ENCODE data around the gene PCDHGB1.
"Not testable (repeated sequence)": the region's sequence is repeated elsewhere in the genome, so short reads cannot be mapped to it uniquely, and the experiment has no call there.

PCDHGB1 gene

GRCh38 chr5:141349917-141350619 lies at the start of gene PCDHGB1:
TSS of gene PCDHGB1 (plus strand) at chr5:141350099. CDS start at chr5:141350261, 162 bp downstream.
- TF ChIP-seq FOXM1 (IDR thresholded peaks at IDR 0.05; ENCODE audit: borderline replicate concordance) (no peak), ARNT (IDR thresholded peaks at IDR 0.05) (no peak), TARDBP (IDR thresholded peaks at IDR 0.05) (no peak), PKNOX1 (IDR thresholded peaks at IDR 0.05) (no peak), LEF1 (IDR thresholded peaks at IDR 0.05; ENCODE audit: borderline replicate concordance) (no peak), L3MBTL2 (conservative IDR thresholded peaks at IDR 0.05) (no peak), CTBP1 (IDR thresholded peaks at IDR 0.05; ENCODE audit: borderline replicate concordance) (no peak), NFRKB (IDR thresholded peaks at IDR 0.05) (no peak)
- peak; percentile 51 for DNase-seq (ENCODE audit: extremely low spot score)
- ChIA-PET POLR2A (no interaction called here), CTCF (interaction anchor here (0.7 kb wide), 1 partner anchor 206 kb away, joined by 3 read pairs; no protein-coding TSS in a partner anchor)

GRCh38 chr5:141303756-141304155 lies 46.1 kb upstream of the PCDHGB1 start, which contains the start of gene SLC25A2:
TSS of gene SLC25A2 (minus strand) at chr5:141304049. CDS start at chr5:141303865, 184 bp downstream.
- DNase-seq (ENCODE audit: extremely low spot score), result no peak
- TF ChIP-seq LEF1 (IDR thresholded peaks at IDR 0.05; ENCODE audit: borderline replicate concordance) (no peak), ZNF384 (IDR thresholded peaks at IDR 0.05) (no peak), L3MBTL2 (conservative IDR thresholded peaks at IDR 0.05) (no peak), SUZ12 (IDR thresholded peaks at IDR 0.05) (no peak), BHLHE40 (IDR thresholded peaks at IDR 0.05; ENCODE audit: borderline replicate concordance) (no peak), FOXM1 (IDR thresholded peaks at IDR 0.05; ENCODE audit: borderline replicate concordance) (no peak), TARDBP (IDR thresholded peaks at IDR 0.05) (no peak), CTBP1 (IDR thresholded peaks at IDR 0.05; ENCODE audit: borderline replicate concordance) (no peak), NFRKB (IDR thresholded peaks at IDR 0.05) (no peak), FOXA1 (IDR thresholded peaks at IDR 0.05) (no peak), ELF4 (IDR thresholded peaks at IDR 0.05) (no peak), SP1 (IDR thresholded peaks at IDR 0.05) (no peak), PKNOX1 (IDR thresholded peaks at IDR 0.05) (no peak), ARNT (IDR thresholded peaks at IDR 0.05) (no peak)
- CTCF ChIA-PET, result no interaction called here
- POLR2A ChIA-PET, result no interaction called here

- POLR2A ChIA-PET, result no interaction called here
- no peak for TF ChIP-seq SP1 (IDR thresholded peaks at IDR 0.05)
- TF ChIP-seq LEF1 (IDR thresholded peaks at IDR 0.05; ENCODE audit: borderline replicate concordance), result no peak
- TF ChIP-seq ZNF384 (IDR thresholded peaks at IDR 0.05), result no peak
- TF ChIP-seq L3MBTL2 (conservative IDR thresholded peaks at IDR 0.05), result no peak
- TF ChIP-seq CTBP1 (IDR thresholded peaks at IDR 0.05; ENCODE audit: borderline replicate concordance), result no peak
- TF ChIP-seq TARDBP (IDR thresholded peaks at IDR 0.05), result no peak
- no peak for TF ChIP-seq PKNOX1 (IDR thresholded peaks at IDR 0.05)
- no peak for TF ChIP-seq BHLHE40 (IDR thresholded peaks at IDR 0.05; ENCODE audit: borderline replicate concordance)
- DNase-seq (ENCODE audit: extremely low spot score), result no peak
- CTCF ChIA-PET, result no interaction called here
These were observed 43.3 kb upstream of the PCDHGB1 start for GRCh38 chr5:141306630-141307029.

- POLR2A ChIA-PET, result no interaction called here
- no peak for DNase-seq (ENCODE audit: extremely low spot score)
- CTCF ChIA-PET, result no interaction called here
- TF ChIP-seq PKNOX1 (IDR thresholded peaks at IDR 0.05), result no peak
- TF ChIP-seq ARNT (IDR thresholded peaks at IDR 0.05), result no peak
- no peak for TF ChIP-seq SUZ12 (IDR thresholded peaks at IDR 0.05)
These were observed 36.2 kb upstream of the PCDHGB1 start for GRCh38 chr5:141313711-141314110.

- POLR2A ChIA-PET; CTCF ChIA-PET; DNase-seq (ENCODE audit: extremely low spot score): not testable (repeated sequence)
These were observed 32.9 kb upstream of the PCDHGB1 start for GRCh38 chr5:141316963-141317362.

GRCh38 chr5:141319202-141319601 lies 30.7 kb upstream of the PCDHGB1 start:
- no peak for TF ChIP-seq CTBP1 (IDR thresholded peaks at IDR 0.05; ENCODE audit: borderline replicate concordance)
- no peak for TF ChIP-seq LEF1 (IDR thresholded peaks at IDR 0.05; ENCODE audit: borderline replicate concordance)
- no peak for TF ChIP-seq NFRKB (IDR thresholded peaks at IDR 0.05)
- no peak for TF ChIP-seq L3MBTL2 (conservative IDR thresholded peaks at IDR 0.05)
- CTCF ChIA-PET, result interaction anchor here (1.3 to 1.7 kb wide), 2 partner anchors 85 to 273 kb away, joined by 5 to 6 read pairs; no protein-coding TSS in a partner anchor
- DNase-seq (ENCODE audit: extremely low spot score), result no peak

GRCh38 chr5:141319699-141320098 lies 30.2 kb upstream of the PCDHGB1 start:
- TF ChIP-seq SUZ12 (IDR thresholded peaks at IDR 0.05) (no peak), ZNF384 (IDR thresholded peaks at IDR 0.05) (no peak), BHLHE40 (IDR thresholded peaks at IDR 0.05; ENCODE audit: borderline replicate concordance) (no peak), SP1 (IDR thresholded peaks at IDR 0.05) (no peak), ARNT (IDR thresholded peaks at IDR 0.05) (no peak)

More at GRCh38 chr5:141319202-141319601, 30.7 kb upstream of the PCDHGB1 start:
- POLR2A ChIA-PET, result interaction anchor here (2.9 kb wide), 1 partner anchor 15 kb away, joined by 10 read pairs; no protein-coding TSS in a partner anchor

More at GRCh38 chr5:141319699-141320098, 30.2 kb upstream of the PCDHGB1 start:
- ChIA-PET CTCF (interaction anchor here (0.7 to 1.7 kb wide), 8 partner anchors 10 to 273 kb away, joined by 3 to 14 read pairs (median 5); partner anchors contain the start of genes PCDHGA1, PCDHGA10 and PCDHGA5), POLR2A (interaction anchor here (0.7 to 2.9 kb wide), 11 partner anchors 8 to 202 kb away, joined by 3 to 14 read pairs (median 4); partner anchors contain the start of genes PCDHB11, PCDHB15, PCDHGA1 and PCDHGA2)
- no peak for DNase-seq (ENCODE audit: extremely low spot score)
